HepG2 (cell line): ENCODE data around the gene CLHC1. TPM values are rescaled to one million over a fixed set of nuclear protein-coding genes. Genes with fewer than 3 reads are reported as not detected.

Experiments
- ATAC-seq: fragments of 200-7000 bp; cut with Tn5 transposase; 3 replicates; pipeline ENCODE4 v1.9.1; 2020; ENCODE audit warnings: mild to moderate bottlenecking, moderate library complexity
- BruUV-seq: library from RNA; stranded (reverse); fragments of 400-500 nt; replicated peaks from 2 replicates; lab custom pipeline; 2021; lab: Mats Ljungman, UMichigan
- CTCF ChIA-PET: fragments of 300-600 bp; formaldehyde crosslinking; extraction: SDS; loops from one replicate; lab custom pipeline; 2021; ENCODE audit warnings: low total read pairs, inconsistent platforms, low intra/inter-chr PET ratio; lab: Yijun Ruan, JAX
- POLR2A ChIA-PET: fragments of 350-600 bp; sonication (Branson Sonifier 250); formaldehyde crosslinking; loops from one replicate; lab custom pipeline; 2020; ENCODE audit warnings: antibody characterized with exemption, inconsistent platforms; lab: Yijun Ruan, JAX
- DNase-seq: peaks from one replicate; pipeline ENCODE4 v3.0.0-alpha.2; 2015; ENCODE audit warnings: low spot score
- FAIRE-seq: peaks from 3 replicates; lab custom pipeline; 2011; peaks lifted over from hg19 to GRCh38; lab: Jason Lieb, UNC
- H2AFZ ChIP-seq: one replicate; pipeline ENCODE4 v1.6.1; 2011; ENCODE audit warnings: low read length, inconsistent platforms
- H3K27ac ChIP-seq: fragments of 300-600 bp; 3 replicates; pipeline ENCODE4 v1.8.0; 2011; ENCODE audit warnings: mixed run types, mild to moderate bottlenecking, mixed read lengths, low read length, inconsistent platforms; ENCODE audit not compliant: insufficient read depth; ENCODE audit errors: extremely low read length
- H3K27me3 ChIP-seq, 2 experiments: fragments of 200-600 bp in 1 of 2; 2 replicates in 1 of 2; 3 replicates in 1 of 2; pipeline versions ENCODE4 v1.6.0 to v1.8.0; 2011; ENCODE audit warnings: low read length in 2 of 2, mild to moderate bottlenecking in 2 of 2, moderate library complexity in 2 of 2, inconsistent platforms in 1 of 2; ENCODE audit not compliant: insufficient read depth in 2 of 2, control insufficient read depth in 1 of 2
- H3K36me3 ChIP-seq, 2 experiments: fragments of 200-600 bp in 1 of 2; replicated peaks in 1 of 2; 2 replicates in 1 of 2; 3 replicates in 1 of 2; pipeline versions ENCODE4 v1.5.1 to v1.8.0; 2011; ENCODE audit warnings: low read length in 2 of 2, inconsistent platforms in 1 of 2; ENCODE audit not compliant: insufficient read depth in 2 of 2, control insufficient read depth in 1 of 2
- H3K4me1 ChIP-seq: 2 replicates; pipeline ENCODE4 v1.5.1; 2012; ENCODE audit warnings: low read length, inconsistent platforms; ENCODE audit not compliant: insufficient read depth
- H3K4me2 ChIP-seq: 2 replicates; pipeline ENCODE4 v1.6.0; 2011; ENCODE audit warnings: low read depth, low read length, inconsistent platforms
- H3K4me3 ChIP-seq, 3 experiments: fragments of 200-600 bp in 1 of 3; sonication (generic), shearing (Covaris generic) in 1 of 3; replicated peaks in 1 of 3; 2 replicates each; pipeline ENCODE4 v1.5.1; 2011 to 2016; ENCODE audit warnings: low read length in 3 of 3, inconsistent platforms in 2 of 3, low read depth in 2 of 3, mild to moderate bottlenecking in 2 of 3, control low read depth in 1 of 3, mixed read lengths in 1 of 3; ENCODE audit not compliant: insufficient read depth in 1 of 3
- H3K79me2 ChIP-seq: one replicate; pipeline ENCODE4 v1.6.1; 2011; ENCODE audit warnings: low read length, inconsistent platforms; ENCODE audit not compliant: insufficient read depth
- H3K9ac ChIP-seq: 2 replicates; pipeline ENCODE4 v1.6.0; 2011; ENCODE audit warnings: mild to moderate bottlenecking, low read depth, low read length, inconsistent platforms; ENCODE audit not compliant: insufficient read depth
- H3K9me3 ChIP-seq: 2 replicates; pipeline ENCODE4 v1.5.1; 2012; ENCODE audit warnings: mild to moderate bottlenecking, low read length
- H4K20me1 ChIP-seq: 2 replicates; pipeline ENCODE4 v1.6.0; 2011; ENCODE audit warnings: inconsistent platforms, mild to moderate bottlenecking, low read length, moderate library complexity; ENCODE audit not compliant: insufficient read depth
- ARHGAP35 ChIP-seq: sonication (generic); formaldehyde crosslinking; IDR thresholded peaks from 2 replicates; pipeline ENCODE4 v1.9.0; 2022; ENCODE audit warnings: mild to moderate bottlenecking, inconsistent platforms, moderate library complexity, missing genetic modification reagents, borderline replicate concordance
- CERS6 ChIP-seq: sonication (generic); formaldehyde crosslinking; IDR thresholded peaks from 2 replicates; pipeline ENCODE4 v1.5.0; 2020; ENCODE audit warnings: missing genetic modification reagents
- ETV5 ChIP-seq: IDR thresholded peaks from 2 replicates; pipeline ENCODE4 v1.6.1; 2018; ENCODE audit warnings: missing biosample characterization, missing genetic modification reagents, inconsistent platforms, borderline replicate concordance
- FOXA3 ChIP-seq: IDR thresholded peaks from 2 replicates; pipeline ENCODE4 v1.6.1; 2016; ENCODE audit warnings: missing genetic modification reagents, missing compliant biosample characterization
- HMGXB3 ChIP-seq: sonication (generic); formaldehyde crosslinking; IDR thresholded peaks from 2 replicates; pipeline ENCODE4 v1.4.0; 2020; ENCODE audit warnings: missing genetic modification reagents, borderline replicate concordance
- KDM3A ChIP-seq: IDR thresholded peaks from 2 replicates; pipeline ENCODE4 v1.6.1; 2018; ENCODE audit warnings: low read depth, missing compliant biosample characterization
- MAFF ChIP-seq: IDR thresholded peaks from 2 replicates; pipeline ENCODE4 v1.6.1; 2011; ENCODE audit warnings: low read depth, low read length, improper control_type of control experiment
- MAFK ChIP-seq, 2 experiments: IDR thresholded peaks in 1 of 2; conservative IDR thresholded peaks in 1 of 2; 2 replicates each; pipeline ENCODE4 v1.6.1; 2011; ENCODE audit warnings: improper control_type of control experiment in 2 of 2, low read length in 2 of 2
- PRPF4 ChIP-seq: fragments of 200-400 bp; formaldehyde crosslinking; IDR thresholded peaks from 2 replicates; pipeline ENCODE4 v1.6.1; 2016; ENCODE audit warnings: low read length, low read depth; ENCODE audit not compliant: poor library complexity, severe bottlenecking
- SYNCRIP ChIP-seq: fragments of 200-400 bp; formaldehyde crosslinking; IDR thresholded peaks from 2 replicates; pipeline ENCODE4 v1.6.1; 2018; ENCODE audit warnings: mild to moderate bottlenecking, low read depth, low read length; ENCODE audit not compliant: insufficient read depth
- ZFYVE20 ChIP-seq: sonication (generic); formaldehyde crosslinking; IDR thresholded peaks from 2 replicates; pipeline ENCODE4 v1.8.0; 2023; ENCODE audit warnings: low read depth, mild to moderate bottlenecking, moderate library complexity, missing genetic modification reagents, borderline replicate concordance
- ZNF205 ChIP-seq: IDR thresholded peaks from 2 replicates; pipeline ENCODE4 v1.6.1; 2018; ENCODE audit warnings: missing biosample characterization, missing genetic modification reagents
- ZNF775 ChIP-seq: sonication (generic); formaldehyde crosslinking; IDR thresholded peaks from 2 replicates; pipeline ENCODE4 v1.4.0; 2020; ENCODE audit warnings: missing genetic modification reagents, mild to moderate bottlenecking, moderate library complexity, borderline replicate concordance
- WGBS: methylation state at CpG from one replicate; pipeline ENCODE4 v1.1.6; 2017; ENCODE audit warnings: low lambda C conversion rate; 5-methylcytosine and 5-hydroxymethylcytosine counted together
- in situ Hi-C: cut with HindIII; loops from 2 replicates; pipeline ENCODE4 v1.10.0; 2017; ENCODE audit warnings: low pct_unique_long_range_greater_than_20kb; ENCODE audit not compliant: extremely low pct_ligation_motif_present
- intact Hi-C: fragments of 100-400 bp; cut with micrococcal nuclease; formaldehyde crosslinking; loops from one replicate; pipeline ENCODE4 v1.10.0; 2022; ENCODE audit not compliant: unreplicated experiment
- polyA plus RNA-seq, 8 experiments: library from polyadenylated mRNA; depleted of rRNA in 3 of 8; stranded (reverse) in 7 of 8; unstranded in 1 of 8; fragments of >200 nt; fragmentation: Illumina TruSeq in 4 of 8; extraction: Trizol in 4 of 8; gene quantifications; 2 replicates each; pipeline versions ENCODE4 v1.2.1 to v1.2.3, GENCODE V29; 2011 to 2016; ENCODE audit warnings: low read depth in 4 of 8, missing spikeins in 1 of 8, mixed read lengths in 1 of 8; ENCODE audit not compliant: insufficient read depth in 1 of 8
- total RNA-seq, 5 experiments: library from RNA; depleted of rRNA; stranded (reverse); fragments of >200 nt; fragmentation: Illumina TruSeq; extraction: Trizol; gene quantifications; 2 replicates each; pipeline ENCODE4 v1.2.3, GENCODE V29; 2016; ENCODE audit warnings: low read depth in 1 of 5

Gene CLHC1
- total and polyA plus RNA-seq, 2 of the 13 experiments (the other 11 are each of a cell fraction or from before 2014, with no cell fraction given) = 9.8 to 12.6 TPM

- no peak for FAIRE-seq
- Histone ChIP-seq H3K4me1 (peaks cover 59% of the 10 kb centered on the region), H2AFZ (no peak overlapping the region), H3K4me3 (no peak overlapping the region), H3K36me3 (peaks cover 4 to 15% of the 10 kb centered on the region in 2 experiments; a peak in 4 of 5 replicates), H3K9me3 (no peaks in the 10 kb centered on the region), H3K9ac (no peak overlapping the region), H3K79me2 (peaks cover 44% of the 10 kb centered on the region), H3K27me3 (no peaks in the 10 kb centered on the region; a peak in 1 of 5 replicates), H3K4me2 (peak overlapping the region; percentile 32; the same call in 1 of the 2 replicates), H3K27ac (no peak overlapping the region), H4K20me1 (peaks cover 13% of the 10 kb centered on the region; the same call in 1 of the 2 replicates)
- ATAC-seq = no peak
- POLR2A ChIA-PET = no interaction called here
- CTCF ChIA-PET = no interaction called here
- 98% methylated on average over 3 of the region's 3 CpGs for WGBS
- in situ Hi-C loops (loop anchor here (5.0 kb wide), 1 partner anchor 37 kb away; the partner anchor contains the start of gene MTIF2), intact Hi-C loops (loop anchor here (10.0 kb wide), 3 partner anchors 176 to 284 kb away; partner anchors contain the start of genes CCDC88A, CFAP36 and RTN4)
- no TSS peak for BruUV-seq
- DNase-seq = no peak
- TF ChIP-seq ZFYVE20 (CRISPR knock-in tag) = no peak
- peak; percentile 80 for TF ChIP-seq MAFF
- peak; percentile 81 to 86 for TF ChIP-seq MAFK (conservative IDR thresholded peaks at IDR 0.05 in 1 of 2, IDR thresholded peaks at IDR 0.05 in 1 of 2; ENCODE audit: low read length in 2 of 2)
- TF ChIP-seq, all 625 proteins: peak for 2
These were observed 1.5 kb downstream of the CLHC1 start for GRCh38 chr2:55230551-55230950.

GRCh38 chr2:55229221-55229620 is 2.9 kb downstream of the CLHC1 start:
- peaks cover 35% of the 10 kb centered on the region for H3K79me2 ChIP-seq
- TF ChIP-seq ZNF205 (CRISPR knock-in tag) = no peak
- no peak for TF ChIP-seq ARHGAP35 (CRISPR knock-in tag)
- no peak for TF ChIP-seq ETV5 (CRISPR knock-in tag)
- no peak for TF ChIP-seq SYNCRIP
- no peak for TF ChIP-seq KDM3A (CRISPR knock-in tag)
- TF ChIP-seq PRPF4 = no peak
- TF ChIP-seq FOXA3 (CRISPR knock-in tag) = no peak
- no peak for TF ChIP-seq HMGXB3 (CRISPR knock-in tag)
- TF ChIP-seq CERS6 (CRISPR knock-in tag) = no peak
- no peak for TF ChIP-seq ZNF775

More at GRCh38 chr2:55229221-55229620, 2.9 kb downstream of the CLHC1 start:
- Histone ChIP-seq H2AFZ (no peak overlapping the region), H3K4me2 (0 out of 2 replicates have a peak overlapping the region, but pooled peaks have one; percentile 6), H3K27ac (no peak overlapping the region), H3K4me3 (no peak overlapping the region), H3K4me1 (peaks cover 46% of the 10 kb centered on the region), H3K36me3 (peaks cover 2 to 3% of the 10 kb centered on the region in 2 experiments; a peak in 4 of 5 replicates), H3K9ac (no peak overlapping the region), H3K9me3 (no peaks in the 10 kb centered on the region), H3K27me3 (no peaks in the 10 kb centered on the region; a peak in 1 of 5 replicates), H4K20me1 (peaks cover 9% of the 10 kb centered on the region; the same call in 1 of the 2 replicates)
- ChIA-PET CTCF (no interaction called here), POLR2A (no interaction called here)
- DNase-seq (no peak), FAIRE-seq (no peak), ATAC-seq (no peak)
- WGBS = 82% methylated on average over 2 of the region's 2 CpGs
- intact Hi-C loops (no loop called here), in situ Hi-C loops (no loop called here)
- BruUV-seq = no TSS peak
